ENCODE data around the gene PIGL. TPM values are rescaled to one million over a fixed set of nuclear protein-coding genes. Genes with fewer than 3 reads are reported as not detected.
A peak's percentile ranks its signal among the peaks of the same experiment; 100 is the strongest.
"Not testable (repeated sequence)": the region's sequence is repeated elsewhere in the genome, so short reads cannot be mapped to it uniquely, and the experiment has no call there.

PIGL gene
- 12.9 and 16.4 TPM in 2 replicates for total RNA-seq
- polyA plus RNA-seq (2012), result 16.0 TPM

DNA sequence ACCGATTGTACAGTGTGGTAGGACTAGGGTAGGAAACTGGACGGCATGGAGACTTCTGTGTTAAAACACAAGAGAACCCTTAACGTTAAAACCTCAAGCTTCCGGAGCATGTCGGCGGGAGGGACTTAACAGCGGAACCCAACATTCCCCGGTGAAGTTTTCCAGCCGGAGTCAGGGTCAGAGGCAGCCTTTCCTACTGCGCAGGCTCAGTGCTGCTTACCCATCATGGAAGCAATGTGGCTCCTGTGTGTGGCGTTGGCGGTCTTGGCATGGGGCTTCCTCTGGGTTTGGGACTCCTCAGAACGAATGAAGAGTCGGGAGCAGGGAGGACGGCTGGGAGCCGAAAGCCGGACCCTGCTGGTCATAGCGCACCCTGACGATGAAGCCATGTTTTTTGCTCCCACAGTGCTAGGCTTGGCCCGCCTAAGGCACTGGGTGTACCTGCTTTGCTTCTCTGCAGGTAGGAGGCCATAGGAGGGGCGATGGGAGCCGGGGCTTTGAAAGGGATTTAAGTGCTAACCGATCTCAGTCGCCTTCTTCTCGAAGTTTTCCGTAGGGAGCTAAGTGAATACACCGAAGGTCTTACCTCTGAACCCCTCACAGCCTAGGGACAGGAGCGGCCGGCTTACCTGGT, at the start of gene PIGL:
TSS of gene PIGL (plus strand) at position 209 of the 634 bp plus-strand sequence. CDS start at position 226, 17 bp downstream.
- peak; percentile 97 for DNase-seq (ENCODE audit: low read depth)

DNA sequence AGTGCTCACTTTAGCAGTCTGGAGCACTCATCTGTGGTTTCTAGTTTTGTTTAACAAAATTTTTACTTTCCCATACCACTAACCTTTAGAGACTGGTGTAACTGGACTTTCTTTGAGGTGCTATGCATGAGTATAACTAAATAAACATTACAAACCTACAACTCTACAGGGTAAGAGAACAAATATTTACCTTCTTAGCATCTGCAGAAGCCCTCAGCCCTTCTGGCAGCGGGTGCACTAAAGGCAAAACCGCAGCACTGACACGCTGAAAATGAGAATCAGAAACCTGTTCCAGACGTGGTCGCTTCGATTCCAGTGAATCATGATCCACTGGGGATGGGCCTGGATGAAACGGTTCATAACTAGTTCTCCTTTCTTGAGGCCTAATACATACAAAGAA, 45.4 kb upstream of the PIGL start:
- peak; percentile 10 for DNase-seq (ENCODE audit: low read depth)

DNA sequence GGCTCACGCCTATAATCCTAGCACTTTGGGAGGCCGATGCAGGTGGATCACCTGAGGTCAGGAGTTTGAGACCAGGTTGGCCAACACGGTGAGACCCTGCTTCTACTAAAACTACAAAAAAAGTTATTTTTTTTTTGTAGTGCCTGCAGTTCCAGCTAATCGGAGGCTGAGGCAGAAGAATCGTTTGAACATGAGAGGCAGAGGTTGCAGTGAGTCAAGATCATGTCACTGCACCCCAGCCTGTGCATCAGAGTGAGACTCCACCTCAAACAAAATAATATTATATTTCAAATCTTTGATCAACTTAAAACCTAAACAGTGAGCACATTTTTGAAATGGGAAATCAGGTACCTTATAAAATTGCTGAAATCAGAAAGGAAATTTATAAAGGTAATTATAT, 38.2 kb upstream of the PIGL start:
- no peak for DNase-seq (ENCODE audit: low read depth)

GRCh38 chr17:16181581-16181980, 35.4 kb upstream of the PIGL start:
- no peak for DNase-seq (ENCODE audit: low read depth)

DNA sequence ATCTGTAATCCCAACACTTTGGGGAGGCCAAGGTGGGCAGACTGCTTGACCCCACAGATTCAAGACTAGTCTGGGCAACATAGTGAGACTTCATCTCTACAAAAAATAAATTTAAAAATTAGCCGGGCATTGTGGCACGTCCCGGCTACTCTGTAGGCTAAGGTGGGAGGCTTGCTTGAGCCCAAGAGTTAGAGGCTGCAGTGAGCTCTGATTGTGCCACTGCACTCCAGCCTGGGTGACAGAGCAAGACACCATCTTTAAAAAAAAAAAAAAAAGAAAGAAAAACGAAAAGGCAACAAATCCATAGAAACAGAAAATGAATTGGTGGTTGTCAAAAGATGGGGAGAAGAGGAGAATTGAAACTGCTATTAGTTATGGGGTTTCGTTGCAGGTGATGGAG, 29.4 kb upstream of the PIGL start:
- no peak for DNase-seq (ENCODE audit: low read depth)

DNA sequence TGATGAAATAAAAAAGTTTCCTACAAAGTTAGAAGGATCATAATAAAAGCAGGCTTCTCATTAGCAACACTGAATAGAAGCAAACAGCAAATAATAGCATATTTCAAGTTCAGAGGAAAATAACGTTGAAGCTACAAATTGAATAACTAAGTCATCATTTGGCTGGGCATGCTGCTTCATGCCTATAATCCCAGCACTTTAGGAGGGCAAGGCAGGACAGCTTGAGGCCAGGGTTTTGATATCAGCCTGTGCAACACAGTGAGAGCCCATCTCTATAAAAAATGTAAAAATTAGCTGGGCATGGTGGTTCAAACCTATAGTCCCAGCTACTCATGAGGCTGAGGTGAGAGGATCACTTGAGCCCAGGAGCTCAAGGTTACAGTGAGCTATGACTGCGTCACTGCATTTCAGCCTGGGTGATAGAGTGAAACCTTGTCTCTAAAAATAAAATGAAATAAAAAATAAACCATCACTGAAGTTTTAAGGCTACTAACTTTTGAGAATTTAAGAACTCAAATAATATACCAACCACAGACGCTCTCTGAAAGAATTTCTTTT, 27.1 kb upstream of the PIGL start:
- no peak for DNase-seq (ENCODE audit: low read depth)

DNA sequence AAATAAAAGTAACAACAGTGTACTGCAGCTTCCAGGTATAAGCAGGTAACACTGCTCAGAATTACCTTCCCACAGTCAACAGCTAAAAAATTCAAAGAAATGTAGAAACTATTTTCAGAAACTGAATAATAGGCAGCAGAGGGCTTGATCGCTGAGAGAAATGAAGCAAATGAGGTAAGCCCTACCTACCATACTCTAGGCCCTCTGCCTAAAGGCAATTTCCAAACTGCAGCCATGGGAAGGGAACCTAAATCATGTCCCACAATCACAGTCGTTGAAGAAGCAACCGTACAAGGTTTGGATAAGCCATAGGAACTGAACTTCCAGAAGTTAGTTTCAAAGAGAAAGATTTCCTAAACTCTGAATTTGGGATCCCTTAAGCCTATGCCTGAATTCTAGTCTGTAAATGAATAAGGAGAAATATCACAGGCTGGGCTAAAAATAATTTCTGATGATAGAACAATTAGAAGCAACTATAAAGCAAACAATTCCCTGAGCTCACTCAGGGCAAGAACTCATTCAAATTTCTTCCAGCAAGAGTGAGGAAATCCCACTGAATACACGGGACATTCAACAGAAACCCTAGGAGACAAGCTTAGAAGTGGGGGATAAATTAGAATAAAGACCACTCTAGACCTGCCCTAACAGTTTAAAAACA, 26.2 kb upstream of the PIGL start:
- no peak for DNase-seq (ENCODE audit: low read depth)

DNA sequence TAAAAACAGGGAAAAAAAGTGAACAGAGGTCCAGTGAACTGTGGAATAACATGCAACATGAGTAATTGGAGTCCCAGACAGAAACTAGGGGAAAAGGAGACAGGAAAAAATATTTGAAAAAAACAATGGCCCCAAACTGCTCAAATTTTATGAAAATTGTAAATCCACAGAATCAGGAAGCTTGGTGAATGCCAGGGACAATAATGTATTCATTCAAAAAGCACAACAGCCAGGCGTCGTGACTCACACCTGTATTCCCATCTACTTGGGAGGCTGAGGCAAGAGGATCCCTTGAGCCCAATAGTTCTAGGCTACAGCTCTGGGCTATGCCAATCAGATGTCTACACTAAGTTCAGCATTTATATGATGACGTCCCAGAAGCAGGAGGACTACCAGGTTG, 25.4 kb upstream of the PIGL start:
- no peak for DNase-seq (ENCODE audit: low read depth)

GRCh38 chr17:16194307-16194835, 22.6 kb upstream of the PIGL start:
- DNase-seq (ENCODE audit: low read depth), result not testable (repeated sequence)

- DNase-seq (ENCODE audit: low read depth), result no peak
Measured at GRCh38 chr17:16197276-16197675, 19.7 kb upstream of the PIGL start.

DNA sequence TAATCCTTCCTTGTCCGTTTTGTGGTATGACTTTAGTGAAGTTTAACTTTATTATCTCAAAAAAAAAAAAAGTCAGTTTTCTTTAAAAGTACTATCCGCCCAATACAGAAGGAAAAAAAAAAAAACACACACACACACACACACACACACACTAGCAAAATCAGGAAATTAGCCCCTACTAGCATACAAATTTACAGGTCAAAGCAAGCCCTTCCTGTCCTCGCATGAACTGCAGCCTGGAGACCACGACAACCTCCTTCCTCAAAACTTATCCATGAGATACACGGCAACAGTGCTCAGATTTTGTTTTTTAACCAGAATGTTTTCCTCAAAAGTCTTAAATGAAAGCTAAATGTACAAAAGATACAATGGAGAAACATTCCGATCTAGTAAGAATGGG, 17.9 kb upstream of the PIGL start:
- DNase-seq (ENCODE audit: low read depth), result peak; percentile 8

- DNase-seq (ENCODE audit: low read depth), result not testable (repeated sequence)
Measured at GRCh38 chr17:16201693-16202131, 15.3 kb upstream of the PIGL start.

DNA sequence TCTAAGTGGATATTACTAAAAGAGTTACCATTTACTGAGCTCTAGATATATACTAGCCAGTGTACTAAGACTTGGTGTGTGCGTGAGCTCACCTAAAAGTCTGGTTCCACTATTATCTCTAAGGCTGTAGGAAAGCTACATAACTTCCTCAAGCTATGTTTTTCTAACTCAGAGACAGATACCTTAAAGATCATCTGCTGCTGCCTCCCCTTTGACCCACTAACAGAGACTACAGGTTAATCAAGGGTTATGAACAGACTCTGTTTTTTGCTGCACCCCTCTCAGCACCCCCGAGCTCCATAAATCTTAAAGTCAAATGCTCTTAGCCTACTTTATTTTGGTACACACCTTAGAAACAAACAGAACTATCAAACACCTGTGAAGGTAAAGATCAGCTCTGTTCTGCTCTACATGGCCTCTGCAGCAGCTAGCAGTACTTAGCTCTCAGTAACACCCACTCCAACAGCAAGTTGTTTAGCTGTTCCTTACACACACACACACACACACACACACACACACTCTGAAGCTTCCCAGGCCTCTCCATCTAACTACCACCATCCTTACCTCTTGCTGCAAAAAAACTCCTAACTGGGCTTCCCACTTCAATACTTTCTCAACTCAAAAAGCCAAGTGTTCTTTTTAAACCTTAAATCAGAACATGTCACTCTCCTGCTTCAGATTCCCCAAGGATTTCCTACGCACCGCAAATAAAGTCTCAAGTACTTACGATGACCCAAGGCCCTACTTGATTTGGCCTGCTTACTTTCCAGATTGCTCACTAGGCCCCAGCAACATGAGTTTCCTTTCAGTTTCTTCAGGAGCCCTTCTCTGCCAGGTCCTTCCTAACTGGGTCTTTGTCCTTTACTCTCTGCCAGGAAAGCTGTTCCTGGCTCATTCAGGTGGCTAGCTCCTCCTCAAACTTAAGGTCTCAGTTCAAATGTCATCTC, 14.2 kb upstream of the PIGL start:
- DNase-seq (ENCODE audit: low read depth), result not testable (repeated sequence)

DNA sequence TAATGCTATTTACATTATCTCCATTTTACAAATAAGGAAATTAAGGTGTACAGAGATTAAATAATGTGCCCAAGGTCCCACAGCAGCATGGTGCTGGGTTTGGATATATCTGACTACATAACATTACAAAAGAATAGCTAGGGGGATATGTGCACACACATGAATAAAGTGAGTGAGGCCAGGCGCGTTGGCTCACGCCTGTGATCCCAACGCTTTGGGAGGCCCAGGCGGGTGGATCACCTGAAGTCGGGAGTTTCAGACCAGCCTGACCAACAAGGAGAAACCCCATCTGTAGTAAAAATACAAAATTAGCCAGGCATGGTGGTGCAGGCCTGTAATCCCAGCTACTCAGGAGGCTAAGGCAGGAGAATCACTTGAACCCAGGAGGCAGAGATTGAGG, 12.2 kb upstream of the PIGL start:
- not testable (repeated sequence) for DNase-seq (ENCODE audit: low read depth)

- DNase-seq (ENCODE audit: low read depth), result no peak
Measured at GRCh38 chr17:16211590-16211989, 5.4 kb upstream of the PIGL start.

- no peak for DNase-seq (ENCODE audit: low read depth)
Measured at GRCh38 chr17:16212793-16213192, 4.2 kb upstream of the PIGL start.

DNA sequence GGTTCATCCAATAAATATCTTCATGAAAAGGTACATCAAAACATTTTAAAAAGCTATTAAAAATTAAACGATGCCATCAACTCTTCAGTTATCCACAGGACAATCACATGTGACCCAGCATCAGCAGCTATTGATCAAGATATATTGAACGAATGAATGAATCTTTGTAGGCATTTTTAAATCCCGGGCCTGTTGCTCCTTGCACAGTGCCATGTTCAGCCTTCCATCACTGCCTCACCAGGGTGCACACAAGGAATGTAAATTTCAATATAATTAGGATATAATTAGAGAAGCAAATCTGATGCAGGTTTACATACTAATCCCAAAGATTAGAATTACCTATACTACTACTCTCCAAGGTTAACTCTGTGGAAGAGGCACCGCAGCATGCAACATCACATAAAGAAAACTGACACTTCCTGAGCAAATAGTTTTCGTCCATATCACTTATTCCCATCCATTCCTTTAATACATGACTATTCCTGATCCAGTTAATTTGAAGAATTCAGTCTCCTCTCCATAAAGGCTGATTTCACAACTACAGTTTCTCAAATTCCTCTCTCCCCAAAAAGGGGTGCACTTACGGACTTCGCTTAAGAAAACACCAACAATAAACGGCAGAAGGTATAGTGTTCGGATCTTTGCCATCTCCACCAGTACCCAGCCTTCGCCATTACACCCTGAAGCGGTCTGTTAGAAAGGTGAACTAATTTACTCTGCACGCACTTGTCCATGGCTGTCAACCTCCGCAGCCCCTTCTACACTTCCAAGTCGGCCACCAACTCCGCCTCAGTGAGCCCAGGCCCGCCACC, 2.6 kb upstream of the PIGL start:
- DNase-seq (ENCODE audit: low read depth), result no peak

- DNase-seq (ENCODE audit: low read depth), result no peak
Measured at GRCh38 chr17:16215002-16215272, 2.1 kb upstream of the PIGL start.

DNA sequence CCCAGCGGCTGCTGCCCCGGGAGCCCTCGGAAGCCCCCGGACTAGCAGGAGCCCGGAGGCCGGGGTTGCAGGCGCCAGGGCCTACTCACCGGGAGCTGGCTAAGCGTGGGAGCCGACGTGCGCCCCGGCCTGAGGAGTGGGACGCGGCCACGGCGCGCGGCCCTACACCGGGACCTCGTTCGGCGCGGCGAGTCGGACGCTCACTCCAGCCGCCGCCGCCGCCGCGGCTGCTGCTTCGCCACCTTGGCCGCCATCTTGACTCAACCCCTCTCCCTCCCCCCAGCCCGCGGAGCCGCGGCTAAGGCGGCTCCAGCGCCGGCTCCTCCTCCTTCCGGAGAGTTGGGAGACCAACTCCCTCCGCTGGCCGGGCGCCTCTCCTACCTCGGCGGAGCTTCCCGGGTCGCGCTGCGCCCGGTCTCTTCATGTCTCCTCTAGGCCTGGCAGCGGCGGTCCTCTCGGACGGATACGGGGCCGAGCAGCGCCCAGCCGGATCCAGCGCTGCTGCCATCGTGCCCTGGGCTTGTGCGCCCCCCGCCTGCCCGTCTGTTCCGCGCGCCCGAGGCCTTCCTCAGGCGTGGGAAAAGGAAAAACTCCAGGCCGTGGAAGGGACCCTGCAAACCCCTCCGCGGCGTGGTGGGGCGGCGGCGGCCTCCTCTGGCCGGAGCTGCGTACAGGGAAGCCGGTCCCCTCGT, 1.6 kb upstream of the PIGL start, which contains the start of gene NCOR1:
TSS of gene NCOR1 (minus strand) at position 262 of the 692 bp plus-strand sequence. CDS start 20,965 bp downstream, outside the sequence.
- peak; percentile 95 for DNase-seq (ENCODE audit: low read depth)

DNA sequence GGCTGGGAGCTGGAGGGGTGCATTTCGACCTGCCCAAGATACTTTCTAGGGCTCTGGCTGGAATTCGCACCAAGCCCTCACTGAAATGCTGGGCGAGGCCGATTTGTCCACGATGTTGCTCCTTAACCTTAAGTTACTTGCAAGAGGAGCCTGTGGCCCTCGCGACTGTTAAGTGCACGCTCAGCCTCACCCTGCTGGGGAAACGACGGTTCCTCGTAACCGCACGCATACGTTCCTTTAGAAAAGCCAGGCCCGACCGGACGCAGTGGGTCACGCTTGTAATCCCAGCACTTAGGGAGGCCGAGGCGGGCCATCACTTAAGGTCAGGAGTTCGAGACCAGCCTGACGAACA, 1.1 kb upstream of the PIGL start:
- DNase-seq (ENCODE audit: low read depth), result no peak
